GM12875 (cell line): ENCODE measurements around the gene ACKR2.

ENCODE experiments used
- H3K4me3 ChIP-seq: one replicate; pipeline ENCODE4 v1.5.1; 2011; ENCODE audit warnings: low read depth, low read length, control low read depth
- TF ChIP-seq, protein P1 (sequence below): IDR thresholded peaks from 2 replicates; pipeline ENCODE4 v1.5.1; 2011; ENCODE audit warnings: low read depth, mild to moderate bottlenecking, control low read depth, inconsistent platforms, low read length, moderate library complexity, borderline replicate concordance; ENCODE audit not compliant: insufficient read depth

ACKR2 gene

DNA sequence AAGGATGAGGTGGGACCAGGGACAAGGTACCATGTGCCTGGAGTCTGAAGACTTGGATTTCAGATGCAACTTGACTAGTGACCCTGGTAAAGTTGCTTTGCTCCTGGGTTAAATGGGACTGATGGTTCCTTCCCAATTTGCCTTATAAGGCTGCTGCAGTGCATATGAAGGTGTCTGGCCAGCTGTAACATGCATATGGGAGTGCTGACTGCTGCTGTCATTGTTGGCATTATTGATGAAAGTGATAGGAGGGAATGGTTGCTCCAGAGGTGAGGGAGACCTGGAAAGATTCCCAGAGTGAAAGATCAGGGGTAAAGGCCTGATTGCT, 45.9 kb downstream of the ACKR2 start:
- TF ChIP-seq, protein P1, sequence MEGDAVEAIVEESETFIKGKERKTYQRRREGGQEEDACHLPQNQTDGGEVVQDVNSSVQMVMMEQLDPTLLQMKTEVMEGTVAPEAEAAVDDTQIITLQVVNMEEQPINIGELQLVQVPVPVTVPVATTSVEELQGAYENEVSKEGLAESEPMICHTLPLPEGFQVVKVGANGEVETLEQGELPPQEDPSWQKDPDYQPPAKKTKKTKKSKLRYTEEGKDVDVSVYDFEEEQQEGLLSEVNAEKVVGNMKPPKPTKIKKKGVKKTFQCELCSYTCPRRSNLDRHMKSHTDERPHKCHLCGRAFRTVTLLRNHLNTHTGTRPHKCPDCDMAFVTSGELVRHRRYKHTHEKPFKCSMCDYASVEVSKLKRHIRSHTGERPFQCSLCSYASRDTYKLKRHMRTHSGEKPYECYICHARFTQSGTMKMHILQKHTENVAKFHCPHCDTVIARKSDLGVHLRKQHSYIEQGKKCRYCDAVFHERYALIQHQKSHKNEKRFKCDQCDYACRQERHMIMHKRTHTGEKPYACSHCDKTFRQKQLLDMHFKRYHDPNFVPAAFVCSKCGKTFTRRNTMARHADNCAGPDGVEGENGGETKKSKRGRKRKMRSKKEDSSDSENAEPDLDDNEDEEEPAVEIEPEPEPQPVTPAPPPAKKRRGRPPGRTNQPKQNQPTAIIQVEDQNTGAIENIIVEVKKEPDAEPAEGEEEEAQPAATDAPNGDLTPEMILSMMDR, result no peak

DNA sequence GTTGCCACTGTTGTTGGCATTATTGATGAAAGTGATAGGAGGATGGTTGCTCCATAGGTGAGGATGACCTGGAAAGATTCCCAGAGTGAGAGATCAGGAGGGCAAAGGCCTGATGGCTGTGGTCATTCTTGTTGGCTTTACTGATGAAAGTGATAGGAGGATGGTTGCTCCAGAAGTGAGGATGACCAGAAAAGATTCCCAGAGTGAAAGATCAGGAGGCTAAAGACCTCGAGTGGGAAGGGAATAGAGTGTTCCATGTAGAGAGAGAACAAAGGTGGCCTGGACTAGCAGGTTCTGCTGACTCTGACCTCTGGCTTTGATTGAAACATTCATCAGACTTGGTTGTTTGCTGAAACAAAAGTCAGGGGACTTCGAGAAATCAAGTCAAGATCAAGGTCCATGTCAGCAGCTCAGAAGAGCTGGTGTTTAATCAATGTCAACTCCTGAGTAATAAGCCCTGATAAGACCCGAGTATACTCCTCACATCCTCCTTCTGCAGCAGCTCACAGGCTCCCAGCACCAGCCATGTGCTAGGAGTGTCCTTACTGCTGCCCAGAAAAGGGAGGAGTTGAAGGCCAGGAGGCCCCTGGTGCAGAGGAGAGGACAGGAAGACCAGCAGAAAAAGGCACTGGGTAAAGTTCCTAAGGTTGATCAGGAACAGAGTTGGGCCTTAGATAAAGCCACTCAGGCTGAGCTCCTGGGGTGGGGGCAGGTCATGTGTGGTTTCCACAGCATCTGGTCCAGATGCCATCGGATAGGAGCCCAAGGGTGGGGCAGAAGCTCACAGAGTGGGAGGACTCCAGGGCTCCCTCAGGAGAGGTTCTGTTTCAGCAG, 46.5 kb downstream of the ACKR2 start:
- TF ChIP-seq, protein P1, result no peak
- no peak overlapping the region for H3K4me3 ChIP-seq

More for the DNA sequence above, 45.9 kb downstream of the ACKR2 start:
- H3K4me3 ChIP-seq, result no peak overlapping the region

DNA sequence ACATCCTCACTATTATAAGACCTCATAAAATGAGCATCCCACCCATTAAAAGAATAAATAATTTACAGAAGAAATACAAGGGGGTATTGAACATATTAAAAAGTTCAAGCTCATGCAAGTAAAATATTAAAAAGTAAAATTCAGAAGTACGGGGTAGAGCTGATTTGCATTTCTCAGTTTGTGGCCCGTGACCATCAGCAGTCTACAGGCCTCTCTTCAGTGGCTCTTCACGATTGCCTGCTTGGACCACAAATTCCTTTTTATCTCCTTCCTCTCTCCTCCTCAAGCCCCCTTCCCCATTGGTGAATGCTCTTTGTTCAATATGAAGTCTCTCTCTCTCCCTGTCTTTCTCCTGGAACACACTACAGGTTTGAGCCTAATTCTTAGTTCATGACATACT, 47.3 kb downstream of the ACKR2 start:
- TF ChIP-seq, protein P1, result no peak
- no peak overlapping the region for H3K4me3 ChIP-seq

DNA sequence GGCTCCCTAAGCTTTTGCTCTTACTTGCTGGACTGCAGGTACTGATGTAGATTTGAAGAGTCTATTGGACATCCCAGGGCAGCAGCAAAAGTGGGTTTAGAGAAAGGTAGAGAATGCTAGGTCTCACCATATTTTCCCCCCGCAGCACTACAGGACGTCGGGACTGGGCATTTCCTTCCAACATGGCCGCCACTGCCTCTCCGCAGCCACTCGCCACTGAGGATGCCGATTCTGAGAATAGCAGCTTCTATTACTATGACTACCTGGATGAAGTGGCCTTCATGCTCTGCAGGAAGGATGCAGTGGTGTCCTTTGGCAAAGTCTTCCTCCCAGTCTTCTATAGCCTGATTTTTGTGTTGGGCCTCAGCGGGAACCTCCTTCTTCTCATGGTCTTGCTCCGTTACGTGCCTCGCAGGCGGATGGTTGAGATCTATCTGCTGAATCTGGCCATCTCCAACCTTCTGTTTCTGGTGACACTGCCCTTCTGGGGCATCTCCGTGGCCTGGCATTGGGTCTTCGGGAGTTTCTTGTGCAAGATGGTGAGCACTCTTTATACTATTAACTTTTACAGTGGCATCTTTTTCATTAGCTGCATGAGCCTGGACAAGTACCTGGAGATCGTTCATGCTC, 55.2 kb downstream of the ACKR2 start:
- no peak overlapping the region for H3K4me3 ChIP-seq
- TF ChIP-seq, protein P1, result no peak

DNA sequence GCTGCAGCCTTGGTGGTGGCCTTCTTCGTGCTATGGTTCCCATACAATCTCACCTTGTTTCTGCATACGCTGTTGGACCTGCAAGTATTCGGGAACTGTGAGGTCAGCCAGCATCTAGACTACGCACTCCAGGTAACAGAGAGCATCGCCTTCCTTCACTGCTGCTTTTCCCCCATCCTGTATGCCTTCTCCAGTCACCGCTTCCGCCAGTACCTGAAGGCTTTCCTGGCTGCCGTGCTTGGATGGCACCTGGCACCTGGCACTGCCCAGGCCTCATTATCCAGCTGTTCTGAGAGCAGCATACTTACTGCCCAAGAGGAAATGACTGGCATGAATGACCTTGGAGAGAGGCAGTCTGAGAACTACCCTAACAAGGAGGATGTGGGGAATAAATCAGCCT, 56.0 kb downstream of the ACKR2 start:
- TF ChIP-seq, protein P1, result no peak

DNA sequence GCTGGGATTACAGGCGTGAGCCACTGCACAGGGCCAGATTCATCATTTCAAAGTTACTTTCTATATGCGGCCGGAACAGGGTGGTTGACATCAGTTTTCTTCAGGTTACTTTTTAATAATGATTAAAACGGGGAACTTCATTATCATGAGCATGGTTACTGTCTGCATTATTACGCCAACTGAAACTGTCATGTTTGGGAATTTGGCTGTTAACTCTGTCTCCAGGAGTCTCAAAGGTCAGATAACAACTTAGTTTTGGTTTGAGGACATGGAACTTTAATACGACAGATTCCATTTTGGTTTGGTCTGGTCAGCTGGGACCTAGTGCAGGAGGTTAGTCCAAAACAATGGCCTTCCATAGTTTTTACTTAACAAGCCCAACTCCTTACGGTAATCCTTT, 57.9 kb downstream of the ACKR2 start:
- no peak overlapping the region for H3K4me3 ChIP-seq
- TF ChIP-seq, protein P1, result no peak

More for the DNA sequence above, 56.0 kb downstream of the ACKR2 start:
- H3K4me3 ChIP-seq, result no peak overlapping the region

DNA sequence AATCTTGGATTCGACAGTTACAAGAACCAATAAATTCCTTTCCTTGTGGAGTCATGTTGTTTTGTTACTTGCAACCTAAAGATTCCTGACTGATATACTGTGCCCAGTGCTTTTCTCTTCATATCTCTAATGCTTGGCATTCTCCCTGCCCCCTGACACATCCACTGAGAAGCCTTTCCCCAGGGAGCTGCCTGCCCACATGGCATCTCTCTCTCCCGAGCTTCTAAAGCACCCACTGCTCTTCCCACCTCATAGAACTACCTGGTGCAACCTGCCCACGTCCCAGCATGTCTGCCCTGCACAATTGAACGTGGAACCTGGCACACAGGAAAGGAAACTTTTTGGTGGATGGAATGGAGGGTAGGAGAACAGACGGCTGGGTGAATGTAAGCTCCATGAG, 59.6 kb downstream of the ACKR2 start:
- no peak overlapping the region for H3K4me3 ChIP-seq
- TF ChIP-seq, protein P1, result no peak
